Measurements from ENCODE around the gene TMEM178B. TPM values are rescaled to one million over a fixed set of nuclear protein-coding genes. Genes with fewer than 3 reads are reported as not detected.

Gene TMEM178B
- total RNA-seq, 3 donors from 2014 or later (not counting 1 experiment from before 2014, with no cell fraction given), result not detected

GRCh38 chr7:141360803-141361202, 286.9 kb downstream of the TMEM178B start:
- no peak for TF ChIP-seq CTCF (IDR thresholded peaks at IDR 0.05)
- no CpG with 5 or more reads among the region's 1 CpG for WGBS (ENCODE audit: insufficient coverage)
- H3K4me3 ChIP-seq (ENCODE audit: low read length), result no peak overlapping the region
- Mint-ChIP-seq H3K27me3 (ENCODE audit: low read depth in 2 of 2) (peaks cover 0 to 6% of the 10 kb centered on the region in 2 donors), H3K36me3 (no peaks in the 10 kb centered on the region), H3K4me1 (no peaks in the 10 kb centered on the region), H3K4me3 (no peak overlapping the region), H3K9me3 (no peaks in the 10 kb centered on the region), H3K27ac (no peak overlapping the region)
- DNase-seq, result no peak
- no peak for ATAC-seq
- H3K36me3 ChIP-seq (ENCODE audit: control insufficient read depth, insufficient read depth, low read length), result no peaks in the 10 kb centered on the region
- no peaks in the 10 kb centered on the region for H3K4me1 ChIP-seq (ENCODE audit: control insufficient read depth, insufficient read depth, low read length)
- H3K27ac ChIP-seq (ENCODE audit: low read length), result no peak overlapping the region
- intact Hi-C loops (cut with micrococcal nuclease), result no loop called here
- no peaks in the 10 kb centered on the region for H3K9me3 ChIP-seq (ENCODE audit: control insufficient read depth, insufficient read depth, low read length)
- no peaks in the 10 kb centered on the region for H3K27me3 ChIP-seq (ENCODE audit: control insufficient read depth, insufficient read depth, low read length)

- no peak for DNase-seq
- intact Hi-C loops (cut with micrococcal nuclease), result no loop called here
- H3K27me3 Mint-ChIP-seq (ENCODE audit: low read depth in 2 of 2), result peaks cover 0 to 8% of the 10 kb centered on the region in 2 donors
- H3K4me1 ChIP-seq (ENCODE audit: control insufficient read depth, insufficient read depth, low read length), result no peaks in the 10 kb centered on the region
- no peak for ATAC-seq
- H3K36me3 ChIP-seq (ENCODE audit: control insufficient read depth, insufficient read depth, low read length), result no peaks in the 10 kb centered on the region
- TF ChIP-seq CTCF (IDR thresholded peaks at IDR 0.05), result no peak
- no peaks in the 10 kb centered on the region for H3K9me3 Mint-ChIP-seq
- H3K9me3 ChIP-seq (ENCODE audit: control insufficient read depth, insufficient read depth, low read length), result no peaks in the 10 kb centered on the region
- H3K27ac ChIP-seq (ENCODE audit: low read length), result no peak overlapping the region
- H3K4me1 Mint-ChIP-seq, result no peaks in the 10 kb centered on the region
- 74% methylated on average over 2 of the region's 2 CpGs for WGBS (ENCODE audit: insufficient coverage)
- H3K27me3 ChIP-seq (ENCODE audit: control insufficient read depth, insufficient read depth, low read length), result no peaks in the 10 kb centered on the region
- H3K4me3 ChIP-seq (ENCODE audit: low read length), result no peak overlapping the region
- no peak overlapping the region for H3K4me3 Mint-ChIP-seq
- no peaks in the 10 kb centered on the region for H3K36me3 Mint-ChIP-seq
- H3K27ac Mint-ChIP-seq, result no peak overlapping the region
Observed at GRCh38 chr7:141361479-141361878, 287.6 kb downstream of the TMEM178B start.

GRCh38 chr7:141361960-141362359, 288.1 kb downstream of the TMEM178B start:
- no peaks in the 10 kb centered on the region for H3K36me3 Mint-ChIP-seq
- H3K36me3 ChIP-seq (ENCODE audit: control insufficient read depth, insufficient read depth, low read length), result no peaks in the 10 kb centered on the region
- ATAC-seq (no peak), DNase-seq (no peak)
- no peaks in the 10 kb centered on the region for H3K9me3 ChIP-seq (ENCODE audit: control insufficient read depth, insufficient read depth, low read length)
- no peak overlapping the region for H3K27ac ChIP-seq (ENCODE audit: low read length)
- H3K27me3 ChIP-seq (ENCODE audit: control insufficient read depth, insufficient read depth, low read length), result no peaks in the 10 kb centered on the region
- no peaks in the 10 kb centered on the region for H3K4me1 ChIP-seq (ENCODE audit: control insufficient read depth, insufficient read depth, low read length)
- H3K4me3 Mint-ChIP-seq, result no peak overlapping the region
- no peaks in the 10 kb centered on the region for H3K4me1 Mint-ChIP-seq
- TF ChIP-seq CTCF (IDR thresholded peaks at IDR 0.05), result no peak
- H3K27me3 Mint-ChIP-seq (ENCODE audit: low read depth in 2 of 2), result peaks cover 0 to 9% of the 10 kb centered on the region in 2 donors
- 83% methylated on average over 4 of the region's 4 CpGs for WGBS (ENCODE audit: insufficient coverage)
- no peaks in the 10 kb centered on the region for H3K9me3 Mint-ChIP-seq
- intact Hi-C loops (cut with micrococcal nuclease), result no loop called here
- H3K4me3 ChIP-seq (ENCODE audit: low read length), result no peak overlapping the region
- no peak overlapping the region for H3K27ac Mint-ChIP-seq

Data from natural killer cell (primary cell).